Gastrocnemius medialis (tissue), 4 donors: ENCODE results near the gene IRF2BPL. TPM values are rescaled to one million over a fixed set of nuclear protein-coding genes. Genes with fewer than 3 reads are reported as not detected.

Experiments
- ATAC-seq, 2 donors: fragments of 150-250 bp; one replicate each; pipeline ENCODE4 v1.9.1; 2016
- DNase-seq, 2 donors: peaks; one replicate each; pipeline ENCODE4 v3.0.0-alpha.2; 2019
- H3K27ac ChIP-seq, 4 donors: fragments of 200-600 bp; sonication (generic); 1 replicate in 1 of 4; 2 replicates in 3 of 4; pipeline ENCODE4 v1.5.1; 2016 to 2018; ENCODE audit warnings: mild to moderate bottlenecking in 2 of 4, moderate library complexity in 1 of 4
- H3K27me3 ChIP-seq, 3 donors: fragments of 200-600 bp; sonication (generic) in 2 of 3; 1 replicate in 1 of 3; 2 replicates in 2 of 3; pipeline versions ENCODE4 v1.5.1 to v1.6.0; 2016 to 2019; ENCODE audit warnings: mild to moderate bottlenecking in 1 of 3, moderate library complexity in 1 of 3
- H3K36me3 ChIP-seq, 2 donors: fragments of 200-600 bp; sonication (generic) in 1 of 2; one replicate each; pipeline ENCODE4 v1.5.1; 2017 to 2018
- H3K4me1 ChIP-seq, 2 donors: fragments of 200-600 bp; sonication (generic) in 1 of 2; one replicate each; pipeline ENCODE4 v1.5.1; 2016 to 2017; ENCODE audit warnings: mild to moderate bottlenecking in 2 of 2
- H3K4me3 ChIP-seq, 4 donors: fragments of 200-600 bp; sonication (generic) in 3 of 4; 1 replicate in 1 of 4; 2 replicates in 3 of 4; pipeline ENCODE4 v1.5.1; 2016 to 2019; ENCODE audit warnings: mild to moderate bottlenecking in 2 of 4
- H3K9me3 ChIP-seq, 3 donors: fragments of 200-600 bp; sonication (generic) in 2 of 3; 1 replicate in 1 of 3; 2 replicates in 2 of 3; pipeline ENCODE4 v1.5.1; 2016 to 2019
- CTCF ChIP-seq, 5 experiments: fragments of 450-650 bp in 3 of 5; fragments of 200-600 bp in 2 of 5; sonication (generic) in 2 of 5; IDR thresholded peaks in 4 of 5; conservative IDR thresholded peaks in 1 of 5; 1 replicate in 4 of 5; 2 replicates in 1 of 5; pipeline ENCODE4 v1.5.1; 2016 to 2019; ENCODE audit warnings: antibody characterized with exemption in 5 of 5, mild to moderate bottlenecking in 3 of 5, moderate library complexity in 3 of 5
- POLR2A ChIP-seq, 2 donors: fragments of 450-650 bp; IDR thresholded peaks; one replicate each; pipeline ENCODE4 v1.6.1; 2017; ENCODE audit warnings: antibody characterized with exemption in 2 of 2, mild to moderate bottlenecking in 2 of 2, moderate library complexity in 2 of 2
- in situ Hi-C, 4 donors: fragments of 200-750 bp; cut with MboI; loops; one replicate each; pipeline versions ENCODE4 v1.15.0 to v1.8.0; 2017; ENCODE audit warnings: low sequenced_read_pairs in 4 of 4
- intact Hi-C: fragments of 100-400 bp; cut with DNase I; formaldehyde crosslinking; loops from one replicate; pipeline ENCODE4 v1.15.1; 2023; ENCODE audit warnings: low total_unique reads
- total RNA-seq, 4 donors: library from RNA; depleted of rRNA; stranded (reverse); fragments of >200 nt; gene quantifications; one replicate each; pipeline versions ENCODE4 v1.1.0 to v1.2.3, GENCODE V29; 2016

IRF2BPL gene
- total RNA-seq, 4 donors from 2014 or later, result 15.0 to 26.4 (median 17.0) TPM

DNA sequence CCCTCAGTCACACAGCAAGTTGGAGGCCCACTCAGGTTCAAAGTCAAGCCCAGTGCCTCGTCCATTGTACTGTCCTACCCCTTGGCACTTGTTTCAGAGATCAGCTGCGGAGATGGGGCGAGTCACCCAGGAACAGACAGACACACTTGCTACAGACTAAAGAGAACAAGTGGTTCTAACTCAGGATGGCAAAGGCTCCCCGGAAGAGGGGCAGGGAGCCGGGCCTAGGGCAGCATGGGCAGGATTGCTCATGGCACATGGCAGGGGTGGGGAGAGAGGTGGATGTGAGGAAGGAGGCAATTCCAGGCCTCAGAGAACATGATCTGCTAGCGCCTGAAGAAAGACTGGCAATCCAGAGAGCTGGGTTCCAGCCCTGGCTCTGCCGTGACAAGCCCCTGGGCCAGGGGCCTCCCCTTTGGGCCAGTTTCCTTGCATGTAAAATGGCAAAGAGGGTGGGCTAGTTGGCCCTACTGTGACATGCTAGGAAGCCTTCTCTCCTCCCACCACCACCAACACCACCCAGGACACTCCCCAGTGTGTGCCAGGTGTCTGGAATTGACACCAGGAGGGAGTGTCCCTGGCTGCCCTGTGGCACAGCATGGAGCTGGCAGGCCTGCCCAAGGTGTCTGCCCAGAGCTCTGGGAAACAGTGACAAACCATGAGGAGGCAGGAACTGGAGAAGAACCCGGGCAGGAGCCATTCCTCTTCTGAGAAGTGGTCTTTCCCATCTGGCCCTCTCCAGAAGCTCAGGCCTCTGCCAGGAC is 24.0 kb upstream of the IRF2BPL start:
- ATAC-seq (peak; percentile 49 to 60), DNase-seq (peak; percentile 75 to 87)
- H3K36me3 ChIP-seq, result no peaks in the 10 kb centered on the region

GRCh38 chr14:77051116-77051515 is 22.6 kb upstream of the IRF2BPL start:
- Histone ChIP-seq H3K4me1 (peaks cover 18 to 40% of the 10 kb centered on the region in 2 donors), H3K27me3 (no peaks in the 10 kb centered on the region), H3K27ac (peak overlapping the region; percentile 73 to 90 (median 82)), H3K9me3 (peaks cover 0 to 8% (median 8%) of the 10 kb centered on the region in 3 donors), H3K4me3 (no peak overlapping the region), H3K36me3 (no peaks in the 10 kb centered on the region)
- TF ChIP-seq POLR2A (IDR thresholded peaks at IDR 0.05), result no peak
- TF ChIP-seq CTCF (IDR thresholded peaks at IDR 0.05 in 4 of 5, conservative IDR thresholded peaks at IDR 0.05 in 1 of 5), result no peak
- ATAC-seq (peak; percentile 26 to 40), DNase-seq (peak; percentile 65 to 82)
- in situ Hi-C loops, result no loop called here
- intact Hi-C loops, result no loop called here

More for the DNA sequence above, 24.0 kb upstream of the IRF2BPL start:
- Histone ChIP-seq H3K27me3 (no peaks in the 10 kb centered on the region), H3K4me1 (peaks cover 17 to 34% of the 10 kb centered on the region in 2 donors), H3K9me3 (peaks cover 0 to 8% (median 8%) of the 10 kb centered on the region in 3 donors), H3K27ac (peak overlapping the region; percentile 73 to 90 (median 82)), H3K4me3 (no peak overlapping the region)
- TF ChIP-seq POLR2A (IDR thresholded peaks at IDR 0.05) (no peak), CTCF (IDR thresholded peaks at IDR 0.05 in 4 of 5, conservative IDR thresholded peaks at IDR 0.05 in 1 of 5) (no peak)
- in situ Hi-C loops, result no loop called here
- intact Hi-C loops, result loop anchor here (1.0 kb wide), 1 partner anchor 139 kb away; no protein-coding TSS in a partner anchor

- Histone ChIP-seq H3K27me3 (no peaks in the 10 kb centered on the region), H3K4me3 (no peak overlapping the region), H3K36me3 (no peaks in the 10 kb centered on the region), H3K9me3 (no peaks in the 10 kb centered on the region), H3K4me1 (peaks cover 52 to 65% of the 10 kb centered on the region in 2 donors), H3K27ac (peak overlapping the region in 3 of 4 donors; percentile 27 to 100 (median 84))
- TF ChIP-seq POLR2A (IDR thresholded peaks at IDR 0.05) (no peak), CTCF (IDR thresholded peaks at IDR 0.05 in 4 of 5, conservative IDR thresholded peaks at IDR 0.05 in 1 of 5) (no peak)
- no peak for ATAC-seq
- no peak for DNase-seq
- intact Hi-C loops (no loop called here), in situ Hi-C loops (no loop called here)
These were observed 18.2 kb upstream of the IRF2BPL start for GRCh38 chr14:77046721-77047120.

DNA sequence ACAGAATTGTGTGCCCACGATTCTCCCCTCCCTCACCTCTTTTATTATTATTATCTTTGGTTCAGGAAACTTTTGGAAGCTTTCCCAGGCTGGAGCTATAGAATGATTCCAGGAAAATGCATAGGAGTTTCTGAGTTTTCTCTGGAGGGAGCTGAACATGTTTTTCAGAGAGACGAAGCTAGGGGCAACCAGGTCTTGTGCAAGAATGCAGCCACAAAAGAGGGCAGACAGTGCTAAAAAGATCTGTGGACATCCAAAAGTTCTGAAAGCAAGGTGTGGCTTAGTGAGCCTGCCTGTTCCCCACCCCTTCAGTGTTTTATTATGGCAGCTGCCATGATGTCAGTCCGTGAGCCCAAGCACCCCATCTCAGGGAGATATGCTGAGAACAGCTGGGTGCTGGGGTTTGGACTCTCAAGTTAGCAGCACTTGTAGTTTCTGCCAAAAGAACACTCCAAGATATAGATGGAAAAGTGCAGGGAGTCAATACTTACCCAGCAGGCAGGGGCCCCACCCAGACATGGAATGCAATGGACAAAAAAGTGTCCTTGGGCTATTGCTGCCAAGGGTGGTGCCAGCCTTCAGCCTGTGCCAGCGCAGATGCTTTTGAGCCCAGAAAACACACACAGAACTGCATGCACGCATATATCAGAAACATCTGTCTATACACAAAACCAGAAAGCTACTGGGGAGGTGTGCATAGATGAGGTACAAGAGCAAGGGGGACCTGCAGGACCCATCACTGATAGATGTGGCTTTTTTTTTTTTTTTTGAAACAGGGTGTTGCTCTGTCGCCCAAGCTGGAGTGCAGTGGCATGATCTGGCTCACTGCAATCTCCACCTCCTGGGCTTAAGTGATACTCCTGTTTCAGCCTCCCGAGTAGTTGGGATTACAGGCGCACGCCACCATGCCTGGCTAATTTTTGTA is 17.0 kb upstream of the IRF2BPL start:
- Histone ChIP-seq H3K9me3 (no peaks in the 10 kb centered on the region), H3K27me3 (no peaks in the 10 kb centered on the region), H3K27ac (peak overlapping the region; percentile 84 to 100 (median 96)), H3K36me3 (no peaks in the 10 kb centered on the region), H3K4me1 (peaks cover 57 to 66% of the 10 kb centered on the region in 2 donors), H3K4me3 (no peak overlapping the region)
- intact Hi-C loops (no loop called here), in situ Hi-C loops (no loop called here)
- no peak for ATAC-seq
- no peak for DNase-seq
- no peak for TF ChIP-seq CTCF (IDR thresholded peaks at IDR 0.05 in 4 of 5, conservative IDR thresholded peaks at IDR 0.05 in 1 of 5)
- no peak for TF ChIP-seq POLR2A (IDR thresholded peaks at IDR 0.05)
